Fibroblast of skin of scalp (primary cell): ENCODE data around the gene PACS2.
"Not testable (repeated sequence)": the region's sequence is repeated elsewhere in the genome, so short reads cannot be mapped to it uniquely, and the experiment has no call there.

Experiments used
- DNase-seq: peaks from one replicate; pipeline ENCODE4 v3.0.0-alpha.2; 2013

The PACS2 gene

GRCh38 chr14:105351410-105351809 lies 36.9 kb downstream of the PACS2 start:
- DNase-seq: no peak

GRCh38 chr14:105351920-105352851 lies 37.6 kb downstream of the PACS2 start:
- peak; percentile 78 for DNase-seq

DNA sequence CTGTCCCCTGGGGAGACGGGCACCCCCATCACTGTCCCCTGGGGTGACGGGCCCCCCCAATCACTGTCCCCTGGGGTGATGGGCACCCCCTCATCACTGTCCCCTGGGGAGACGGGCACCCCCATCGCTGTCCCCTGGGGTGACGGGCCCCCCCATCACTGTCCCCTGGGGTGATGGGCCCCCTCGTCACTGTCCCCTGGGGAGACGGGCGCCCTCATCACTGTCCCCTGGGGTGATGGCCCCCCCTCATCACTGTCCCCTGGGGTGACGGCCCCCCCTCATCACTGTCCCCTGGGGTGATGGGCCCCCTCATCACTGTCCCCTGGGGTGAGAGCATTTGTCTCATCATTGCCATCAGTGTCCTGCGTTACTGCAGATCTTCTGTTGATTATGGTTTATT lies 38.6 kb downstream of the PACS2 start:
- DNase-seq: no peak

DNA sequence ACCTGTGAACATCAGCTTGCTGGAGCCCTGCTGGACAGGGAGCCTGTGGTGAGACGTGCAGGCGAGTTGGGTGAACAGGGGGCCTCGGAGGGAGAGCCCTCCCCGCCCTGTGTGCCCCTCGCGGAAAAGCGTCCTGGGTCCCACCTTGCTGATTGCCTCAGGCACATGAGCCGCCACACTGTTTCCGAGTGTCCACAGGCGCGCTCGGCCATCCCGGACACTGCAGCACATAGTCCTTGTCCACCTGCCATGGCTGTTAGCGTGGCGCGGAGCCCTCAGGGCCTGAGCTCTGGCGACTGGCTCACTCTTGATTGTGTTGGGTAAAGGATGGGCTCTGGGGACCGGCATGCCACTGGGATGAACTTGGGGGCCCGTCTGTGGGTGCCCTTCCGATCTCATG lies 40.0 kb downstream of the PACS2 start:
- no peak for DNase-seq

GRCh38 chr14:105355049-105355575 lies 40.6 kb downstream of the PACS2 start:
- DNase-seq: no peak

- no peak for DNase-seq
Measured at GRCh38 chr14:105355850-105356604, 41.5 kb downstream of the PACS2 start.

DNA sequence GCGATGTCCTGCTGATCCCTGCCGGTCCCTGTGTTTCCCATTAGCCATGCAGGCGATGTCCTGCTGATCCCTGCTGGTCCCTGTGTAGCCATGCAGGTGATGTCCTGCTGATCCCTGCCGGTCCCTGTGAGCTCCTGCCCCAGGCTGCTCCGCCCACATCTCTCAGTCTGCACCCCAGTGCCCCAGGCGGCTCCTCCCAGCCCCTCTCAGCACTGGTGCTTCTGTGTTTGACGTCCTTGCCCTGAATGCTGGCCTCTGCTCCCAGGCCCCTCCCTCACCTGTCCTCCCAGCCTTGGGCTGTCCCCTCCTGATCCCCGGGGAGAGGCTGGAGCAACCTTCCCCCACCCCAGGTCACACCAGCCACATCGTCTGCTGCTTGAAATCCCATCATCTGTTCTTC lies 42.4 kb downstream of the PACS2 start:
- no peak for DNase-seq

DNA sequence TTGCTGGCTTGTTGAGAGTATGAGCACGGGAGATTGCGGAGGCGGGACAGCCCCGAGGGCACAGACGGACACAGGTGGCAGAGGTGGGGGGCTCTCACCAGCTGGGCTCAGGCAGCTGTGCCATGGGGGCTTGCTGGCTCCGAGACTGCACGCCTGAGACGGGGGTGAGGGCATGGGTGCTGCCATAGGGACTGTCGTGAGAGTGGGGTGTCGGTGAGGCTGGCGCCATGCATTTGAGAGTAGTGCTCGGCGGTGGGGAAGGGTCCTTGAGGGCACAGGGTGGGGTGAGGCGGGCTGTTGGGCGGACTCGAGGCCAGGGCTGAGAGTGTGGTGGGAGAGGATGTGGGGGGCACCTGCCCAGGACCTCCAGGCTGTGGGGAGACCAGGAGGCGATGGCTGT lies 43.1 kb downstream of the PACS2 start:
- DNase-seq: no peak

DNA sequence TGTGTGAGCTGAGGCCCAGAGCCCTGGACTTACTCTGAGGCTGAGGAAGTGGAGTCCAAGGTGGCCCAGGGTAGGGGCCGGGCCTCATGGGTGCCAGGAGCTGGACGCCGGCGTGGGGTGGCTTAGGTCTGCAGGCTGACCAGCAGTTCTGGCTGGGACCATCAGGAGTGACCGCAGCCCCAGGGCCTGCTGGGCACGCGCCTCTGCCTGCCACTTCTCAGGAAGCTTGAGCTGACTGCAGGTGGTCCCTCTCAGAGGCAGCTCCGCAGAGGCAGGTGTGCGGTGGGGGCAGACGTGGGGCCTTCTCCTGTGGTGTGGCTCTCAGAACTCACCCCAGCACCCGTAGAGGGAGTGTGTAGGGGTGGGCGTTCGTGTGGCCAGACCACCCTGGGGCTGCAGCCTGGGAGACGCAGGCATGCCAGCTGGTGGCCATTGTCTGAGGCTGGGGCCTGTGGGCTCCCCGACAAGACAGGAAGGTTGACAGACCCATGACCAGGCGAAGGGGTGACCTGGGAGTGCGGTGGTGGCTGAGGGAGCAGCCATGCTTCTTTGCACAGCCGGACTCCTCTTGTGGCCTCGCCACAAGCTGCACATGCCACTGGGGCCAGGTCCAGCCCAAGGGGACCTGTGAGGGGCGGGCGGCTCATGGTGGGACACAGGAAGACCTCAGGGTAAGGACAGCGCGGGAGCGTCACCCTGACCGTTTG lies 43.7 kb downstream of the PACS2 start:
- DNase-seq: no peak

GRCh38 chr14:105358943-105359342 lies 44.4 kb downstream of the PACS2 start:
- DNase-seq: no peak

- DNase-seq: not testable (repeated sequence)
Measured at GRCh38 chr14:105361412-105361811, 46.9 kb downstream of the PACS2 start.

- peak; percentile 59 for DNase-seq
Measured at GRCh38 chr14:105363847-105364708, 49.5 kb downstream of the PACS2 start.

DNA sequence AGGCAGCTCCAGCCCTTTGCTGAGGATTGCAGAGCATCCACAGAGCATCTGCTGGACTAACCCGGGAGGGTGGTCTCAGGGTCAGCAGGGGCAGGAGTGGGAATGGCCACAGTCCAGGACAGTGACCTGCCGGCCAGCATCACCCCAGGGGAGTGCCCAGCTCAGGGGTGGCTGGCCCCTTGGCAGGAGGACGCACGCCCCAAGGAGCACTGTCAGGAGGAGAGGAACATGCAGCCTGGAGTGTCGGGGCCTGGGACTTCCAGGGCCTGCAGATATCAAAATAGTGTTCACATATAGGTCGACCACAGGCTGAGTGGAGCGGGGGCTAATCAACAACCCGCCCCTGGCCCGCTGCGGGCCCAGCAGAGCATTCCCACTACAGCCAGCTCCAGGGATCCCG lies 50.6 kb downstream of the PACS2 start:
- DNase-seq: no peak

DNA sequence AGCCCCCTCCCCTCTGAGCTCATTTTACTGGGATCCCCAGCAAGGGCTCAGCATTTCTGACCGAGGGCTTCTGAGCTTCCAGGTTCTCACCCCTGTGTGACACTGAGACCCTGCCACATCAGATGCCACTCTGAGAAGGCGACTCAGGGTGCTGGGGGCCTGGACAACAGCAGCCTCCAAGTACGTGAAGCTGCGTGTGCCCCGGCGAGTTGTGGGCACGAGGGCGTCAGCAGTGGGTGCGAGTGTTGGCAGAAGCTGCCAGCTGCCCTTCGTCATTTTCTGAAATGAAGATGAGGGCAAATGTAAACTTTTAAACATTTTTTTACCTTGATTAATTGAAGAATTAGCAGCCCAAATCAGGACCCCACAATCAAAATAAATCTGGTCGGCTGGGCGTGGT lies 51.1 kb downstream of the PACS2 start:
- DNase-seq: no peak

GRCh38 chr14:105366386-105367074 lies 52.0 kb downstream of the PACS2 start:
- DNase-seq: no peak

DNA sequence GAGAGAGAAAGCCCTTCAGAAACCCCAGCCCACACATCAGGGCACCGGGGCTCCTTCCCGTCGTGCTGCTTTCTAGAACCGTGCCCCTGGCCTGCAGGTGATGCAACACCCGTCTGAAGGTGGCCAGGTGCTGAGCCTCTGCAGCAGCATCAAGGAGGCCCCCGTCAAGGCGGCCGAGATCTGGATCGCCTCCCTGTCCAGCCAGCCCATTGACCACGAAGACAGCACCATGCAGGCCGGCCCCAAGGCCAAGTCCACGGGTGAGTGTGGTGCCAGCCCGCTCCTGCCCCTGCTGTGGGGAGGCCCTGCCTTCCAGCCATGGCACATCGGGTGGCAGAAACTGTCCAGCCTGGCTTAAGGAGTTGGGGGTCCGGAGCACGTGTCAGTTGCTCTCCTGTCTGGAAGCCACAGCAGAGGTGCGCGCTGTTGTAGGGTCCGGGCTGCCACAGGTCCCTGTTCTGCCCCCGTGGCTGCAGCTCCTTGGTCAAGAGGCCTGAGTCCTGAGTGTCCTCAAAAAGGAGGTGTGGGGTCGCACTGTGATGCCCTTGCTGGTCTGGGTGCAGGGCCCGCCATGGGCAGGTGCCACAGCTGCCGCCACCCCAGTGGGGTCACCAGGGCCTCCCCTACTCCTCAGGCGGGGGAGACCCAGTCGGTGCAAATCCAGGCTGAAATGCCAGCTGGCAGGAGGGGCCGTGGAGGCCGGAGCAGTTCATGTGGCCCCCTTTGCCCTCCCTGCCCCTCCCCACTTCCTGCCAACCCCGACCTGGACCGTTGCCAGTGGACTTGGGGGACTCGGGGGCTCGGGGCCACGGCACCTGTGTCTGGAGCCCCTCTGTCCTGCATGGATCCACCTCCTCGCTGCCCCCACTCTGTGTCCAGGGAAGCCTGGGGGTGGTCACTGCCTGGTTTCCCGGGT lies 52.8 kb downstream of the PACS2 start:
- no peak for DNase-seq

DNA sequence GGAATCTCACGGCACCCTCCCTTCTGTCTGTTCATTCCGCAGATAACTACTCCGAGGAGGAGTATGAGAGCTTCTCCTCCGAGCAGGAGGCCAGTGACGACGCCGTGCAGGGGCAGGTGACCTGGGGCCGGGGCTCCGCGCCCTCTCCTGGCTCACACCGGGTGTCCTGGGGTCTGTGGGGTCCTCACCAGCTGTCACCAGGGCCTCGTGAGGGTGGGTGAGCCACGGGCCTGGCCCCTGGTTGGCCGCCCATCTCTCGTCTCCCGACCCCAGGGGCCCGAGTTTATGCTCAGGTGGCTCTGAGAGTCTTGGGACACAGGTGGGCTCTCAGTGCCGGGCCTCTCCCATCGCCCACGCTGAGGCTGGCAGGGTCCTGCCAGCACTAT lies 53.5 kb downstream of the PACS2 start:
- no peak for DNase-seq

GRCh38 chr14:105368426-105368825 lies 53.9 kb downstream of the PACS2 start:
- no peak for DNase-seq

- DNase-seq: no peak
Measured at GRCh38 chr14:105368910-105369652, 54.5 kb downstream of the PACS2 start.
